NB4 (cell line): ENCODE results near the gene RGS19.

Experiments used
- DNase-seq: peaks from one replicate; pipeline ENCODE4 v3.0.0; 2010; ENCODE audit warnings: low read depth
- H3K4me3 ChIP-seq: one replicate; pipeline ENCODE4 v1.5.1; 2011; ENCODE audit warnings: mild to moderate bottlenecking, low read depth, low read length, moderate library complexity
- CTCF ChIP-seq: IDR thresholded peaks from one replicate; pipeline ENCODE4 v1.5.1; 2012; ENCODE audit warnings: low read depth, low read length
- MYC ChIP-seq: IDR thresholded peaks from 2 replicates; pipeline ENCODE4 v1.6.1; 2011; ENCODE audit warnings: low read depth, low read length
- POLR2A ChIP-seq: IDR thresholded peaks from 2 replicates; pipeline ENCODE4 v1.6.1; 2011; ENCODE audit warnings: mild to moderate bottlenecking; ENCODE audit not compliant: insufficient read length; ENCODE audit errors: extremely low read depth
- TF ChIP-seq, protein P1 (sequence below): IDR thresholded peaks from 2 replicates; pipeline ENCODE4 v1.6.1; 2011; ENCODE audit warnings: low read depth, low read length

RGS19 gene

DNA sequence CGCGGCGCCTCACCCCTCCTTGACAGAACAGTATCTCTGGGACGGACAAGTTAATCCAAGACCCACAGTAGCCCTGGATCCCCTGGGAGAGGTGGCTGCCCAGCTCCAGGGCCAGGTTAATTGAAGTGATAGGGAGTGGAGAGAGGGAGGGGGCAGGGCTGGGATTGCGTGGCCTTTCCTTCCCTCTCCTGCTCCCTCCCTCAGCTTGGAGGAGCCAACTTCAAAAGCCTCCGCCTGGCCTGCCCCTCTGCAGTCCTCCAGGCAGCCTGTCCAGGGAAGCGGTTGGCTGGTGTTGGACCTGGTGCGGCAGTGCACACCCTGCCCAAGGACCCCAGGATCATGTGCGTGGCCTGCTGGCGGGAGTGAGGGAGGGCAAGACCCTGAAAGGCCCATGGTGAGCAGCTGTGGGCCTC is 43.4 kb downstream of the RGS19 start, which contains the start of gene C20orf204:
Gene C20orf204, plus strand, starts transcription at position 250 of the 413 bp plus-strand sequence. Its CDS starts 142 bp downstream, at position 392.
- H3K4me3 ChIP-seq = no peak within 1 kb of the TSS
- TF ChIP-seq, protein P1, sequence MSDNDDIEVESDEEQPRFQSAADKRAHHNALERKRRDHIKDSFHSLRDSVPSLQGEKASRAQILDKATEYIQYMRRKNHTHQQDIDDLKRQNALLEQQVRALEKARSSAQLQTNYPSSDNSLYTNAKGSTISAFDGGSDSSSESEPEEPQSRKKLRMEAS = no peak
- TF ChIP-seq MYC = no peak
- TF ChIP-seq CTCF = no peak
- TF ChIP-seq POLR2A = no peak
- DNase-seq = no peak

- DNase-seq = no peak
- H3K4me3 ChIP-seq = no peak overlapping the region
- TF ChIP-seq CTCF = no peak
- no peak for TF ChIP-seq POLR2A
- TF ChIP-seq, protein P1 = no peak
- TF ChIP-seq MYC = no peak
These were observed 44.0 kb downstream of the RGS19 start for GRCh38 chr20:64035066-64035932.

DNA sequence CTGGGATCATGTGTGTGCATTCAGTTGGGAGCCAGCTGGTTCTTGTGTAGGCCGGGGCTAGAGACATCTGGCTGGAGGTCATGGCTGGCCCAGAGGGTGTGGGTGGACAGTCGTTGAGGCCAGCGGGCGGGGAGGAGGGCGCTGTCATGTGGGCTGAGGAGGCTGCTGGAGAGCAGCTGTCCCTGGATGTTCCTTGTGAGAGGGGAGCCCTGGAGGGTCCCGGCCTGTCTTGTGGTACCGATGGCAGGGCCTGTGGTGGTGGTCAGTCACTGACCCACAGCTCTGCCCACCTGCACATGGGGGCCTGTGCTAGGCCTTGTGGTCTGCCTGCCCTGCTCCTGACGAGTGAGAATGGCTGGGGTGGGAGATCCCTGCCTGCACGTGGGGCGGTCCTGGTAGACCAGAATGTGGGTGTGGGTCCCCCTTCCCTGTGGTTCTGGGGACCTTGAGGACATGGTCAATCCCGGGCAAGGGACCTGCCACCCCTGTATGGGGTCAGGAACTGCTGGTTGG is 45.3 kb downstream of the RGS19 start:
- no peak overlapping the region for H3K4me3 ChIP-seq
- DNase-seq = no peak
- TF ChIP-seq MYC (no peak), CTCF (no peak), POLR2A (no peak)
- TF ChIP-seq, protein P1 = no peak

GRCh38 chr20:64032706-64033624 is 46.4 kb downstream of the RGS19 start:
- DNase-seq = no peak
- no peak overlapping the region for H3K4me3 ChIP-seq
- TF ChIP-seq MYC = no peak
- TF ChIP-seq, protein P1 = no peak
- no peak for TF ChIP-seq CTCF
- no peak for TF ChIP-seq POLR2A

- TF ChIP-seq MYC = no peak
- TF ChIP-seq CTCF = no peak
- TF ChIP-seq POLR2A = no peak
- TF ChIP-seq, protein P1 = no peak
- H3K4me3 ChIP-seq = no peak overlapping the region
- DNase-seq = no peak
These were observed 47.5 kb downstream of the RGS19 start for GRCh38 chr20:64031822-64032314.
